HCT116 (cell line): Measurements from ENCODE around the gene MEIKIN.

Source experiments
- EZH2 ChIP-seq: fragments of 200-600 bp; sonication (generic); IDR thresholded peaks from 2 replicates; pipeline ENCODE4 v1.6.1; 2017; ENCODE audit warnings: antibody characterized with exemption, mixed run types
- JUND ChIP-seq: IDR thresholded peaks from 2 replicates; pipeline ENCODE4 v1.6.1; 2012
- POLR2A ChIP-seq: IDR thresholded peaks from 2 replicates; pipeline ENCODE4 v1.7.0; 2011; ENCODE audit warnings: borderline replicate concordance; ENCODE audit not compliant: insufficient read depth, insufficient read length; ENCODE audit errors: extremely low read depth
- RAD21 ChIP-seq: IDR thresholded peaks from 2 replicates; pipeline ENCODE4 v1.6.1; 2012; ENCODE audit warnings: low read depth, mild to moderate bottlenecking
- SP1 ChIP-seq: IDR thresholded peaks from 2 replicates; pipeline ENCODE4 v1.6.1; 2012; ENCODE audit warnings: low read depth
- TF ChIP-seq, protein P1 (sequence below), 3 experiments: fragments of 200-600 bp in 1 of 3; sonication (generic) in 1 of 3; IDR thresholded peaks in 2 of 3; conservative IDR thresholded peaks in 1 of 3; 2 replicates each; pipeline ENCODE4 v1.5.1; 2012 to 2017; ENCODE audit warnings: low read depth in 2 of 3, low read length in 2 of 3, antibody characterized with exemption in 1 of 3, borderline replicate concordance in 1 of 3, control low read depth in 1 of 3, mild to moderate bottlenecking in 1 of 3, mixed read lengths in 1 of 3, mixed run types in 1 of 3, moderate library complexity in 1 of 3; ENCODE audit not compliant: insufficient read depth in 1 of 3
- TF ChIP-seq, protein P2 (sequence below): IDR thresholded peaks from 2 replicates; pipeline ENCODE4 v1.6.1; 2011; ENCODE audit warnings: mild to moderate bottlenecking, low read length, moderate library complexity; ENCODE audit not compliant: insufficient replicate concordance; ENCODE audit errors: extremely low read depth

DNA sequence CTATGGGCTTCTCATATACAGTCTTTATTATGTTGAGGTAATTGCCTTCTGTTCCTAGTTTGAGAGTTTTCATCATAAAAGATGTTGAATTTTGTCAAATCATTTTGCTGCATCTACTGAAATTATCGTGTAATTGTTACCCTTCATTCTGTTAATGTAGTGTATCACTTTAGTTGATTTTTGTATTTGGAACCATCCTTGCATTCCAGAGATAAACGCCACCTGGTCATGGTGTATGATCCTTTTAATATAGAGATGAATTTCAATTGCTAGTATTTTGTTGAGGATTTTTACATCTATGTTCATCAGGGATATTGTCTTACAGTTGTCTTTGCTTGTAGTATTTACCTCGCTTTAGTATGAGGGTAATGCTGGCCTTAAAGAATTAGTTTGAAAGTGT lies 19.3 kb downstream of the MEIKIN start:
- TF ChIP-seq, protein P1, sequence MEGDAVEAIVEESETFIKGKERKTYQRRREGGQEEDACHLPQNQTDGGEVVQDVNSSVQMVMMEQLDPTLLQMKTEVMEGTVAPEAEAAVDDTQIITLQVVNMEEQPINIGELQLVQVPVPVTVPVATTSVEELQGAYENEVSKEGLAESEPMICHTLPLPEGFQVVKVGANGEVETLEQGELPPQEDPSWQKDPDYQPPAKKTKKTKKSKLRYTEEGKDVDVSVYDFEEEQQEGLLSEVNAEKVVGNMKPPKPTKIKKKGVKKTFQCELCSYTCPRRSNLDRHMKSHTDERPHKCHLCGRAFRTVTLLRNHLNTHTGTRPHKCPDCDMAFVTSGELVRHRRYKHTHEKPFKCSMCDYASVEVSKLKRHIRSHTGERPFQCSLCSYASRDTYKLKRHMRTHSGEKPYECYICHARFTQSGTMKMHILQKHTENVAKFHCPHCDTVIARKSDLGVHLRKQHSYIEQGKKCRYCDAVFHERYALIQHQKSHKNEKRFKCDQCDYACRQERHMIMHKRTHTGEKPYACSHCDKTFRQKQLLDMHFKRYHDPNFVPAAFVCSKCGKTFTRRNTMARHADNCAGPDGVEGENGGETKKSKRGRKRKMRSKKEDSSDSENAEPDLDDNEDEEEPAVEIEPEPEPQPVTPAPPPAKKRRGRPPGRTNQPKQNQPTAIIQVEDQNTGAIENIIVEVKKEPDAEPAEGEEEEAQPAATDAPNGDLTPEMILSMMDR (IDR thresholded peaks at IDR 0.05 in 2 of 3, conservative IDR thresholded peaks at IDR 0.05 in 1 of 3; ENCODE audit: borderline replicate concordance in 1 of 3, insufficient read depth in 1 of 3, low read depth in 2 of 3, low read length in 2 of 3), result no peak
- TF ChIP-seq JUND (no peak), RAD21 (no peak), EZH2 (no peak), POLR2A (no peak), SP1 (no peak)
- TF ChIP-seq, protein P2, sequence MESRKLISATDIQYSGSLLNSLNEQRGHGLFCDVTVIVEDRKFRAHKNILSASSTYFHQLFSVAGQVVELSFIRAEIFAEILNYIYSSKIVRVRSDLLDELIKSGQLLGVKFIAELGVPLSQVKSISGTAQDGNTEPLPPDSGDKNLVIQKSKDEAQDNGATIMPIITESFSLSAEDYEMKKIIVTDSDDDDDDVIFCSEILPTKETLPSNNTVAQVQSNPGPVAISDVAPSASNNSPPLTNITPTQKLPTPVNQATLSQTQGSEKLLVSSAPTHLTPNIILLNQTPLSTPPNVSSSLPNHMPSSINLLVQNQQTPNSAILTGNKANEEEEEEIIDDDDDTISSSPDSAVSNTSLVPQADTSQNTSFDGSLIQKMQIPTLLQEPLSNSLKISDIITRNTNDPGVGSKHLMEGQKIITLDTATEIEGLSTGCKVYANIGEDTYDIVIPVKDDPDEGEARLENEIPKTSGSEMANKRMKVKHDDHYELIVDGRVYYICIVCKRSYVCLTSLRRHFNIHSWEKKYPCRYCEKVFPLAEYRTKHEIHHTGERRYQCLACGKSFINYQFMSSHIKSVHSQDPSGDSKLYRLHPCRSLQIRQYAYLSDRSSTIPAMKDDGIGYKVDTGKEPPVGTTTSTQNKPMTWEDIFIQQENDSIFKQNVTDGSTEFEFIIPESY, result no peak
